A549 (cell line): Measurements from ENCODE around the gene DENND6B.

Experiments
- POLR2AphosphoS2 ChIP-seq: conservative IDR thresholded peaks from 2 replicates; pipeline ENCODE4 v1.6.1; 2012; ENCODE audit warnings: low read length, improper control_type of control experiment, inconsistent platforms
- TF ChIP-seq, protein P1 (sequence below): fragments of >200 bp; sonication (Bioruptor Twin); formaldehyde crosslinking; IDR thresholded peaks from 3 replicates; pipeline ENCODE4 v1.5.1; 2016

- TF ChIP-seq, protein P1, sequence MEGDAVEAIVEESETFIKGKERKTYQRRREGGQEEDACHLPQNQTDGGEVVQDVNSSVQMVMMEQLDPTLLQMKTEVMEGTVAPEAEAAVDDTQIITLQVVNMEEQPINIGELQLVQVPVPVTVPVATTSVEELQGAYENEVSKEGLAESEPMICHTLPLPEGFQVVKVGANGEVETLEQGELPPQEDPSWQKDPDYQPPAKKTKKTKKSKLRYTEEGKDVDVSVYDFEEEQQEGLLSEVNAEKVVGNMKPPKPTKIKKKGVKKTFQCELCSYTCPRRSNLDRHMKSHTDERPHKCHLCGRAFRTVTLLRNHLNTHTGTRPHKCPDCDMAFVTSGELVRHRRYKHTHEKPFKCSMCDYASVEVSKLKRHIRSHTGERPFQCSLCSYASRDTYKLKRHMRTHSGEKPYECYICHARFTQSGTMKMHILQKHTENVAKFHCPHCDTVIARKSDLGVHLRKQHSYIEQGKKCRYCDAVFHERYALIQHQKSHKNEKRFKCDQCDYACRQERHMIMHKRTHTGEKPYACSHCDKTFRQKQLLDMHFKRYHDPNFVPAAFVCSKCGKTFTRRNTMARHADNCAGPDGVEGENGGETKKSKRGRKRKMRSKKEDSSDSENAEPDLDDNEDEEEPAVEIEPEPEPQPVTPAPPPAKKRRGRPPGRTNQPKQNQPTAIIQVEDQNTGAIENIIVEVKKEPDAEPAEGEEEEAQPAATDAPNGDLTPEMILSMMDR = no peak
- no peak for TF ChIP-seq POLR2AphosphoS2
Observed at GRCh38 chr22:50363166-50363802, 36.5 kb upstream of the DENND6B start.
